Measurements from ENCODE around the gene SFI1. TPM values are rescaled to one million over a fixed set of nuclear protein-coding genes. Genes with fewer than 3 reads are reported as not detected.

The SFI1 gene
- total and polyA plus RNA-seq, 2 donors (not counting 1 experiment from before 2014, with no cell fraction given) = 80.2 to 182 TPM

DNA sequence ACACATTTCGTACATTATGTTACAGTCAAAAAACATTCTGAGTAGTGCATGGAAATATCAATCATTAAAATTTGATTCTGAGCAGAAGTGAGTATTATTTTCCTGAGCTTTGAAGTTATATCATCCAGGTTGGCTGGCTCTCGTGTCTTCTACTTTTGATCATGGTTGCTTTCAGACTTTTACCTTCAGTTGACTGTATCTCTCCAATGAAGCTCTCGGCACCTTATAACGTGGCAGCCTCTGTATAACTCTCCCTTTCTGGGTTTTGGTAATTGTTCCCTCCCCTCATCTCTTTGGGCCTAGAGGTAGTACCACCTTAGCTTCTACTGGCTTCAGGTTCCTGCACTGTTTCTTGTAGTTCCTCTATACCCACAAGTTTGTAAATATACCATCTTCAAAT is 12.2 kb downstream of the SFI1 start:
- peaks cover 2 to 24% of the 10 kb centered on the region in 2 experiments for H3K36me3 ChIP-seq (replicated peaks in 1 of 2; ENCODE audit: control extremely low read depth in 1 of 2, control insufficient read depth in 1 of 2, extremely low read depth in 1 of 2, insufficient read depth in 2 of 2, low read length in 1 of 2)
- Mint-ChIP-seq H3K4me1 (peaks cover 2% of the 10 kb centered on the region), H3K27me3 (no peaks in the 10 kb centered on the region), H3K27ac (no peak overlapping the region), H3K9me3 (ENCODE audit: insufficient read depth) (no peaks in the 10 kb centered on the region), H3K4me3 (no peak overlapping the region)
- CTCF ChIA-PET = no interaction called here
- H3K4me3 ChIP-seq (ENCODE audit: control extremely low read depth in 1 of 5, extremely low read depth in 1 of 5, insufficient read depth in 1 of 5, low read depth in 2 of 5, low read length in 4 of 5) = no peak overlapping the region
- ATAC-seq (ENCODE audit: low read depth) = no peak
- H3K4me1 ChIP-seq (ENCODE audit: control insufficient read depth in 2 of 2, insufficient read depth in 2 of 2, low read length in 2 of 2) = no peaks in the 10 kb centered on the region
- POLR2A ChIA-PET = no interaction called here
- peaks cover 43% of the 10 kb centered on the region for H3K79me2 ChIP-seq (ENCODE audit: control insufficient read depth, insufficient read depth, low read length)
- intact Hi-C loops (cut with micrococcal nuclease) = loop anchor here (10.0 kb wide), 1 partner anchor 56 kb away; no protein-coding TSS in a partner anchor
- H3K9me3 ChIP-seq (ENCODE audit: control extremely low read depth in 1 of 3, control insufficient read depth in 2 of 3, insufficient read depth in 1 of 3, low read length in 2 of 3) = no peaks in the 10 kb centered on the region
- peaks cover 13% of the 10 kb centered on the region for H4K20me1 ChIP-seq (ENCODE audit: control insufficient read depth, insufficient read depth, low read length, poor library complexity, severe bottlenecking)
- TF ChIP-seq EZH2 (IDR thresholded peaks at IDR 0.05; ENCODE audit: borderline replicate concordance, insufficient read depth, low read depth, low read length, poor library complexity, severe bottlenecking) = no peak
- TF ChIP-seq, protein P1, sequence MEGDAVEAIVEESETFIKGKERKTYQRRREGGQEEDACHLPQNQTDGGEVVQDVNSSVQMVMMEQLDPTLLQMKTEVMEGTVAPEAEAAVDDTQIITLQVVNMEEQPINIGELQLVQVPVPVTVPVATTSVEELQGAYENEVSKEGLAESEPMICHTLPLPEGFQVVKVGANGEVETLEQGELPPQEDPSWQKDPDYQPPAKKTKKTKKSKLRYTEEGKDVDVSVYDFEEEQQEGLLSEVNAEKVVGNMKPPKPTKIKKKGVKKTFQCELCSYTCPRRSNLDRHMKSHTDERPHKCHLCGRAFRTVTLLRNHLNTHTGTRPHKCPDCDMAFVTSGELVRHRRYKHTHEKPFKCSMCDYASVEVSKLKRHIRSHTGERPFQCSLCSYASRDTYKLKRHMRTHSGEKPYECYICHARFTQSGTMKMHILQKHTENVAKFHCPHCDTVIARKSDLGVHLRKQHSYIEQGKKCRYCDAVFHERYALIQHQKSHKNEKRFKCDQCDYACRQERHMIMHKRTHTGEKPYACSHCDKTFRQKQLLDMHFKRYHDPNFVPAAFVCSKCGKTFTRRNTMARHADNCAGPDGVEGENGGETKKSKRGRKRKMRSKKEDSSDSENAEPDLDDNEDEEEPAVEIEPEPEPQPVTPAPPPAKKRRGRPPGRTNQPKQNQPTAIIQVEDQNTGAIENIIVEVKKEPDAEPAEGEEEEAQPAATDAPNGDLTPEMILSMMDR (IDR thresholded peaks at IDR 0.05) = no peak
- 100% methylated on average over 2 of the region's 4 CpGs for WGBS (ENCODE audit: insufficient coverage)
- H3K4me2 ChIP-seq (replicated peaks; ENCODE audit: low read depth, low read length, poor library complexity, severe bottlenecking) = no peak overlapping the region
- no peak overlapping the region for H3K27ac ChIP-seq (ENCODE audit: low read length in 2 of 2)
- no peak overlapping the region for H3K9ac ChIP-seq (ENCODE audit: low read length)
- no peak for DNase-seq
- H2AFZ ChIP-seq (ENCODE audit: insufficient read depth, low read depth, low read length, poor library complexity, severe bottlenecking) = no peak overlapping the region
- H3K27me3 ChIP-seq (replicated peaks in 1 of 4; ENCODE audit: control extremely low read depth in 1 of 4, control insufficient read depth in 3 of 4, insufficient read depth in 4 of 4, low read length in 3 of 4) = no peaks in the 10 kb centered on the region

DNA sequence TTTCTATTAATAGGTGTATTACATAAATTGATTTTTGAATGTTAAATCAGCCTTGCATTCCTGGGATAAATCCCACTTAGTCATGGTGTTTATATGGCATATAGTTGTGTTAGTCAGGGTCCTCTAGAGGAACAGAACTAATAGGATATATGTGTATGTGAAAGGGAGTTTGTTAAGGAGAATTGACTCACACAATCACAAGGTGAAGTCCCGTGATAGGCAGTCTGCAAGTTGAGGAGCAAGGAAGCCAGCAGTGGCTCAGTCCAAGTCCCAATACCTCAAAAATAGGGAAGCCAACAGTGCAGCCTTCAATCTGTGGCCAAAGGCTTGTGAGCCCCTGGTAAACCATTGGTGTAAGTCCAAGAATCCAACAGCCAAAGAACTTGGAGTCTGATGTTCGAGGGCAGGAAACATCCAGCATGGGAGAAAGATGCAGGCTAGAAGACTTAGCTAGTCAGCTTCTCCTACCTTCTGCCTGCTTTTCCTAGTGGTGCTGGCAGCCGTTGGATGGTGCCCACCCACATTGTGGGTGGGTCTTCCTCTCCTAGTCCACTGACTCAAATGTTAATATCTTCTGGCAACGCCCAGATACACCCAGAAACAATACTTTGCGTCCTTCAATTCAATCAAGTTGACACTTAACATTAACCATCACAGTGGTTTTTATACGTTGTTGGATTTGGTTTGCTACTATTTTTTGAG is 12.9 kb downstream of the SFI1 start:
- Mint-ChIP-seq H3K27ac (no peak overlapping the region), H3K9me3 (ENCODE audit: insufficient read depth) (no peaks in the 10 kb centered on the region), H3K27me3 (no peaks in the 10 kb centered on the region), H3K4me1 (peaks cover 2% of the 10 kb centered on the region), H3K4me3 (no peak overlapping the region)
- Histone ChIP-seq H3K4me2 (replicated peaks; ENCODE audit: low read depth, low read length, poor library complexity, severe bottlenecking) (no peak overlapping the region), H4K20me1 (ENCODE audit: control insufficient read depth, insufficient read depth, low read length, poor library complexity, severe bottlenecking) (peaks cover 7% of the 10 kb centered on the region), H3K27me3 (replicated peaks in 1 of 4; ENCODE audit: control extremely low read depth in 1 of 4, control insufficient read depth in 3 of 4, insufficient read depth in 4 of 4, low read length in 3 of 4) (no peaks in the 10 kb centered on the region), H3K9ac (ENCODE audit: low read length) (no peak overlapping the region), H3K4me1 (ENCODE audit: control insufficient read depth in 2 of 2, insufficient read depth in 2 of 2, low read length in 2 of 2) (no peaks in the 10 kb centered on the region), H3K4me3 (ENCODE audit: control extremely low read depth in 1 of 5, extremely low read depth in 1 of 5, insufficient read depth in 1 of 5, low read depth in 2 of 5, low read length in 4 of 5) (no peak overlapping the region), H3K9me3 (ENCODE audit: control extremely low read depth in 1 of 3, control insufficient read depth in 2 of 3, insufficient read depth in 1 of 3, low read length in 2 of 3) (no peaks in the 10 kb centered on the region), H3K36me3 (replicated peaks in 1 of 2; ENCODE audit: control extremely low read depth in 1 of 2, control insufficient read depth in 1 of 2, extremely low read depth in 1 of 2, insufficient read depth in 2 of 2, low read length in 1 of 2) (peaks cover 0 to 24% of the 10 kb centered on the region in 2 experiments), H3K79me2 (ENCODE audit: control insufficient read depth, insufficient read depth, low read length) (peaks cover 36% of the 10 kb centered on the region), H2AFZ (ENCODE audit: insufficient read depth, low read depth, low read length, poor library complexity, severe bottlenecking) (no peak overlapping the region), H3K27ac (ENCODE audit: low read length in 2 of 2) (no peak overlapping the region)
- no peak for TF ChIP-seq EZH2 (IDR thresholded peaks at IDR 0.05; ENCODE audit: borderline replicate concordance, insufficient read depth, low read depth, low read length, poor library complexity, severe bottlenecking)
- TF ChIP-seq, protein P1 (IDR thresholded peaks at IDR 0.05) = no peak
- intact Hi-C loops (cut with micrococcal nuclease) = loop anchor here (10.0 kb wide), 1 partner anchor 56 kb away; no protein-coding TSS in a partner anchor
- CTCF ChIA-PET = no interaction called here
- DNase-seq = no peak
- no peak for ATAC-seq (ENCODE audit: low read depth)
- POLR2A ChIA-PET = no interaction called here
- WGBS (ENCODE audit: insufficient coverage) = 100% methylated on average over 2 of the region's 6 CpGs

All from B cell (primary cell).